IMR-90 (cell line): Measurements from ENCODE around the gene TOM1. TPM values are rescaled to one million over a fixed set of nuclear protein-coding genes. Genes with fewer than 3 reads are reported as not detected.
A peak's percentile ranks its signal among the peaks of the same experiment; 100 is the strongest.

Experiments
- ATAC-seq: fragments of 200-7000 bp; cut with Tn5 transposase; 2 replicates; pipeline ENCODE4 v1.9.1; 2020; ENCODE audit warnings: low read depth, mild to moderate bottlenecking, moderate library complexity
- BruUV-seq: library from RNA; stranded (reverse); fragments of 400-500 nt; replicated peaks from 2 replicates; lab custom pipeline; 2021; lab: Mats Ljungman, UMichigan
- CTCF ChIA-PET: fragments of 300-600 bp; formaldehyde crosslinking; extraction: SDS; loops from one replicate; lab custom pipeline; 2021; ENCODE audit warnings: antibody characterized with exemption; lab: Yijun Ruan, JAX
- POLR2A ChIA-PET: fragments of 300-600 bp; sonication (Branson Sonifier 250); formaldehyde crosslinking; loops from one replicate; lab custom pipeline; 2022; ENCODE audit warnings: antibody characterized with exemption; ENCODE audit not compliant: unreplicated experiment; lab: Charles Lee
- DNase-seq: peaks from one replicate; pipeline ENCODE4 v3.0.0; 2013
- H2AFZ ChIP-seq: replicated peaks from 2 replicates; pipeline ENCODE3; 2013; ENCODE audit warnings: low read length, mild to moderate bottlenecking; ENCODE audit not compliant: poor library complexity
- H2AK5ac ChIP-seq: 2 replicates; pipeline ENCODE4 v1.6.1; 2013; ENCODE audit warnings: low read depth, low read length, inconsistent platforms
- H2AK9ac ChIP-seq: replicated peaks from 2 replicates; pipeline ENCODE3; 2013; ENCODE audit warnings: mild to moderate bottlenecking, low read depth, low read length, moderate library complexity; ENCODE audit not compliant: poor library complexity
- H2BK120ac ChIP-seq: 2 replicates; pipeline ENCODE4 v1.6.1; 2013; ENCODE audit warnings: low read depth, low read length, inconsistent platforms
- H2BK15ac ChIP-seq: 3 replicates; pipeline ENCODE4 v1.6.1; 2013; ENCODE audit warnings: low read depth, low read length, inconsistent platforms
- H2BK20ac ChIP-seq: 2 replicates; pipeline ENCODE4 v1.6.1; 2013; ENCODE audit warnings: low read depth, mild to moderate bottlenecking, inconsistent platforms, low read length, moderate library complexity
- H2BK5ac ChIP-seq: 2 replicates; pipeline ENCODE4 v1.6.1; 2013; ENCODE audit warnings: mild to moderate bottlenecking, low read depth, low read length, inconsistent platforms; ENCODE audit not compliant: poor library complexity, severe bottlenecking
- H3K14ac ChIP-seq: replicated peaks from 2 replicates; pipeline ENCODE4 v1.6.1; 2013; ENCODE audit warnings: low read depth, low read length, inconsistent platforms
- H3K18ac ChIP-seq: 2 replicates; pipeline ENCODE4 v1.6.1; 2013; ENCODE audit warnings: low read depth, low read length, control low read depth
- H3K23ac ChIP-seq: 2 replicates; pipeline ENCODE4 v1.6.1; 2013; ENCODE audit warnings: low read depth, low read length, inconsistent platforms
- H3K27ac ChIP-seq: 2 replicates; pipeline ENCODE4 v1.5.1; 2013; ENCODE audit warnings: mild to moderate bottlenecking, control low read depth, low read length; ENCODE audit not compliant: insufficient read depth
- H3K27me3 ChIP-seq: 2 replicates; pipeline ENCODE4 v1.6.1; 2013; ENCODE audit warnings: low read length; ENCODE audit not compliant: control insufficient read depth, insufficient read depth
- H3K36me3 ChIP-seq: 2 replicates; pipeline ENCODE4 v1.6.1; 2013; ENCODE audit warnings: low read length, mixed read lengths; ENCODE audit not compliant: control insufficient read depth, insufficient read depth
- H3K4ac ChIP-seq: 2 replicates; pipeline ENCODE4 v1.6.1; 2013; ENCODE audit warnings: low read depth, low read length, inconsistent platforms
- H3K4me1 ChIP-seq: 2 replicates; pipeline ENCODE4 v1.6.1; 2013; ENCODE audit warnings: low read length, mixed read lengths; ENCODE audit not compliant: control insufficient read depth, insufficient read depth
- H3K4me2 ChIP-seq: 2 replicates; pipeline ENCODE4 v1.6.1; 2013; ENCODE audit warnings: low read depth, mild to moderate bottlenecking, control low read depth, low read length, moderate library complexity
- H3K4me3 ChIP-seq: 2 replicates; pipeline ENCODE4 v1.5.1; 2013; ENCODE audit warnings: low read depth, mild to moderate bottlenecking, control low read depth, low read length, moderate library complexity; ENCODE audit not compliant: insufficient read depth
- H3K56ac ChIP-seq: 2 replicates; pipeline ENCODE4 v1.6.1; 2013; ENCODE audit warnings: low read length, inconsistent platforms; ENCODE audit not compliant: insufficient read depth; ENCODE audit errors: extremely low read depth
- H3K79me1 ChIP-seq, 2 experiments: 2 replicates each; pipeline ENCODE4 v1.6.1; 2013; ENCODE audit warnings: low read length in 2 of 2, inconsistent platforms in 1 of 2, low read depth in 1 of 2
- H3K9ac ChIP-seq: 2 replicates; pipeline ENCODE4 v1.6.1; 2013; ENCODE audit warnings: low read depth, low read length, control low read depth
- H3K9me1 ChIP-seq: 2 replicates; pipeline ENCODE4 v1.6.1; 2013; ENCODE audit warnings: low read length, inconsistent platforms; ENCODE audit not compliant: insufficient read depth
- H3K9me3 ChIP-seq: 2 replicates; pipeline ENCODE4 v1.6.1; 2013; ENCODE audit warnings: low read length; ENCODE audit not compliant: control insufficient read depth, insufficient read depth
- H4K20me1 ChIP-seq: 2 replicates; pipeline ENCODE4 v1.6.1; 2013; ENCODE audit warnings: low read length, inconsistent platforms; ENCODE audit not compliant: insufficient read depth
- H4K5ac ChIP-seq: 2 replicates; pipeline ENCODE4 v1.6.1; 2013; ENCODE audit warnings: mild to moderate bottlenecking, low read depth, low read length, control low read depth
- H4K8ac ChIP-seq, 2 experiments: 2 replicates each; pipeline ENCODE4 v1.6.1; 2013; ENCODE audit warnings: low read depth in 2 of 2, low read length in 2 of 2, control low read depth in 1 of 2, inconsistent platforms in 1 of 2
- H4K91ac ChIP-seq: 2 replicates; pipeline ENCODE4 v1.6.1; 2013; ENCODE audit warnings: low read depth, low read length, inconsistent platforms; ENCODE audit not compliant: insufficient read depth
- CEBPB ChIP-seq: IDR thresholded peaks from 2 replicates; pipeline ENCODE4 v1.6.1; 2012; ENCODE audit warnings: low read depth, low read length, improper control_type of control experiment
- FOS ChIP-seq: fragments of 150-350 bp; IDR thresholded peaks from 2 replicates; pipeline ENCODE4 v1.6.1; 2016; ENCODE audit warnings: low read depth, low read length
- MAFK ChIP-seq: IDR thresholded peaks from 2 replicates; pipeline ENCODE4 v1.6.1; 2012; ENCODE audit warnings: low read depth, low read length, improper control_type of control experiment
- MAZ ChIP-seq: IDR thresholded peaks from 2 replicates; pipeline ENCODE4 v1.6.1; 2012; ENCODE audit warnings: low read depth, mild to moderate bottlenecking, low read length, improper control_type of control experiment, moderate library complexity, borderline replicate concordance
- MXI1 ChIP-seq: IDR thresholded peaks from 2 replicates; pipeline ENCODE4 v1.6.1; 2012; ENCODE audit warnings: low read depth, mild to moderate bottlenecking, low read length, moderate library complexity, borderline replicate concordance
- RCOR1 ChIP-seq: IDR thresholded peaks from 2 replicates; pipeline ENCODE4 v1.6.1; 2012; ENCODE audit warnings: mild to moderate bottlenecking, low read length, improper control_type of control experiment; ENCODE audit not compliant: insufficient replicate concordance
- RFX5 ChIP-seq: IDR thresholded peaks from 2 replicates; pipeline ENCODE4 v1.8.0; 2012; ENCODE audit warnings: low read depth, mild to moderate bottlenecking, low read length, moderate library complexity
- SMC3 ChIP-seq: fragments of 150-350 bp; IDR thresholded peaks from 2 replicates; pipeline ENCODE4 v1.6.1; 2016; ENCODE audit warnings: low read depth, mild to moderate bottlenecking, antibody characterized with exemption, low read length, moderate library complexity
- WGBS, 2 experiments: methylation state at CpG; one replicate each; pipeline versions ENCODE4 v1.1.5 to v1.1.7; 2013; ENCODE audit warnings: missing lambda C conversion rate in 2 of 2; ENCODE audit not compliant: insufficient read length in 1 of 2; ENCODE audit errors: extremely low coverage in 2 of 2; 5-methylcytosine and 5-hydroxymethylcytosine counted together
- dilution Hi-C: fragments of 300-500 bp; cut with HindIII; formaldehyde crosslinking; loops from one replicate; pipeline ENCODE4 v1.14.3; 2018; ENCODE audit warnings: low sequenced_read_pairs; ENCODE audit not compliant: unreplicated experiment
- in situ Hi-C: fragments of 300-500 bp; cut with MboI; formaldehyde crosslinking; loops from 3 replicates; pipeline ENCODE4 v1.14.3; 2019; ENCODE audit warnings: low sequenced_read_pairs, inconsistent platforms, mixed read lengths
- intact Hi-C: fragments of 100-400 bp; cut with micrococcal nuclease; formaldehyde crosslinking; loops from 2 replicates; pipeline ENCODE4 v1.10.0; 2022
- polyA plus RNA-seq, 3 experiments: library from polyadenylated mRNA; depleted of rRNA; stranded (reverse); fragments of >200 nt; gene quantifications; 2 replicates each; pipeline ENCODE4 v1.2.3, GENCODE V29; 2012; ENCODE audit warnings: low replicate concordance in 1 of 3
- total RNA-seq: library from RNA; depleted of rRNA; stranded (reverse); fragments of >200 nt; gene quantifications from 2 replicates; pipeline ENCODE4 v1.2.3, GENCODE V29; 2012
- TF ChIP-seq, protein P1 (sequence below): fragments of 150-350 bp; IDR thresholded peaks from 2 replicates; pipeline ENCODE4 v1.6.1; 2017; ENCODE audit warnings: mild to moderate bottlenecking, antibody characterized with exemption, low read length, low read depth
- TF ChIP-seq, protein P2 (sequence below): fragments of 150-350 bp; IDR thresholded peaks from 2 replicates; pipeline ENCODE4 v1.6.1; 2016; ENCODE audit warnings: low read depth, mild to moderate bottlenecking, low read length, moderate library complexity, borderline replicate concordance

The TOM1 gene
- total and polyA plus RNA-seq, 2 of the 4 experiments (the other 2 are of a cell fraction), result 38.0 to 46.4 TPM

DNA sequence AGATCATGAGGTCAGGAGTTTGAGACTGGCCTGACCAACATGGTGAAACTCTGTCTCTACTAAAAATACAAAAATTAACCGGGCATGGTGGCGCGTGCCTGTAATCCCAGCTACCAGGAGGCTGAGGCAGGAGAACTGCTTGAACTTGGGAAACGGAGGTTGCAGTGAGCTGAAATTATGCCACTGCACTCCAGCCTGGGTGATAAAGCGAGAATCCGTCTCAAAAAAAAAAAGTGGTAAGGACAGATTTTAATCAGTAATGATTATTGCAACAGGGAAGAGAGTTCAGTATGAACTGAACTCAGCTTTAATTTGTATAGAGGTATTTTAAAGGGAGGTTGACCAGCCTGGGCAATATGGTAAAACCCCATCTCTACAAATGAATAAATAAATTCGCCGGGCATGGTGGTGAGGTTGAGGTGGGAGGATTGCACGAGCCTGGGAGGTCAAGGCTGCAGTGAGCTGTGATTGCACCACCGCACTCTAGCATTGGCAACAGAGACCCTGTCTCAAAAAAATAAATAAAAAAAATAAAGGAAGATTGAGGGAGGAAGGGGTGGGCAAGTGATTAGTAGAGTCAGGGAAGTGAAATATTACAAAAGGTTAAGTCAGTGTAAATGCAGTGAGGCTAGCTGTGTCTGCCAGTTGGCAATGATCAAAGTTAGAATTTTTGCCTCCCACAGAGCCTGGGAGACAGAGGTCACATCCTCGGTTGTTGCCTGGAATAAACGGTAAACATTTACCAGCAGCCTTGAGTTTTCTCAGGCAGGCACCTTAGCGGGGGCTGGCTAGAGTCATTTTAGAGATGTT lies 97.6 kb downstream of the TOM1 start:
- H3K56ac ChIP-seq, result no peak overlapping the region
- H3K79me1 ChIP-seq, result peaks cover 12 to 16% of the 10 kb centered on the region in 2 experiments
- ChIA-PET CTCF (interaction anchor here (0.8 to 1.1 kb wide), 2 partner anchors 31 to 1058 kb away, joined by 3 read pairs; no protein-coding TSS in a partner anchor), POLR2A (no interaction called here)
- ATAC-seq (0 out of 2 replicates have a peak, but pooled peaks have one; percentile 7), DNase-seq (peak; percentile 29)
- H3K9ac ChIP-seq, result no peak overlapping the region
- H4K5ac ChIP-seq, result no peak overlapping the region
- 100% methylated on average over 1 of the region's 13 CpGs; no CpG with 5 or more reads in 1 of the 2 experiments for WGBS, 2 experiments
- H3K14ac ChIP-seq, result no peak overlapping the region
- no peak overlapping the region for H2AK5ac ChIP-seq
- H2BK15ac ChIP-seq, result no peak overlapping the region
- intact Hi-C loops, result no loop called here
- H4K20me1 ChIP-seq, result no peaks in the 10 kb centered on the region
- H3K4ac ChIP-seq, result no peak overlapping the region
- TF ChIP-seq CEBPB (no peak), SMC3 (no peak), RFX5 (no peak), MAFK (no peak), RCOR1 (no peak), FOS (no peak), MAZ (no peak), MXI1 (no peak)
- TF ChIP-seq, protein P1, sequence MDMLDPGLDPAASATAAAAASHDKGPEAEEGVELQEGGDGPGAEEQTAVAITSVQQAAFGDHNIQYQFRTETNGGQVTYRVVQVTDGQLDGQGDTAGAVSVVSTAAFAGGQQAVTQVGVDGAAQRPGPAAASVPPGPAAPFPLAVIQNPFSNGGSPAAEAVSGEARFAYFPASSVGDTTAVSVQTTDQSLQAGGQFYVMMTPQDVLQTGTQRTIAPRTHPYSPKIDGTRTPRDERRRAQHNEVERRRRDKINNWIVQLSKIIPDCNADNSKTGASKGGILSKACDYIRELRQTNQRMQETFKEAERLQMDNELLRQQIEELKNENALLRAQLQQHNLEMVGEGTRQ, result no peak
- TF ChIP-seq, protein P2, sequence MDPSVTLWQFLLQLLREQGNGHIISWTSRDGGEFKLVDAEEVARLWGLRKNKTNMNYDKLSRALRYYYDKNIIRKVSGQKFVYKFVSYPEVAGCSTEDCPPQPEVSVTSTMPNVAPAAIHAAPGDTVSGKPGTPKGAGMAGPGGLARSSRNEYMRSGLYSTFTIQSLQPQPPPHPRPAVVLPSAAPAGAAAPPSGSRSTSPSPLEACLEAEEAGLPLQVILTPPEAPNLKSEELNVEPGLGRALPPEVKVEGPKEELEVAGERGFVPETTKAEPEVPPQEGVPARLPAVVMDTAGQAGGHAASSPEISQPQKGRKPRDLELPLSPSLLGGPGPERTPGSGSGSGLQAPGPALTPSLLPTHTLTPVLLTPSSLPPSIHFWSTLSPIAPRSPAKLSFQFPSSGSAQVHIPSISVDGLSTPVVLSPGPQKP, result no peak
- no peak overlapping the region for H2BK20ac ChIP-seq
- no peak overlapping the region for H3K4me3 ChIP-seq
- no peak overlapping the region for H2BK120ac ChIP-seq
- dilution Hi-C loops, result no loop called here
- no peak overlapping the region for H2AFZ ChIP-seq
- H3K4me1 ChIP-seq, result peaks cover 2% of the 10 kb centered on the region; the same call in 1 of the 2 replicates
- no TSS peak for BruUV-seq
- H3K27ac ChIP-seq, result no peak overlapping the region
- no peak overlapping the region for H2AK9ac ChIP-seq
- no peaks in the 10 kb centered on the region for H3K9me3 ChIP-seq
- in situ Hi-C loops, result no loop called here
- H3K36me3 ChIP-seq, result peaks cover 17% of the 10 kb centered on the region
- H3K27me3 ChIP-seq, result no peaks in the 10 kb centered on the region
- no peak overlapping the region for H3K18ac ChIP-seq
- H4K8ac ChIP-seq, result 0 out of 4 replicates have a peak overlapping the region, but pooled peaks of 1 of the 2 experiments have one; percentile 2
- no peak overlapping the region for H3K4me2 ChIP-seq
- no peaks in the 10 kb centered on the region; the same call in 1 of the 2 replicates for H3K9me1 ChIP-seq
- no peak overlapping the region for H2BK5ac ChIP-seq
- H3K23ac ChIP-seq, result no peak overlapping the region
- H4K91ac ChIP-seq, result no peak overlapping the region
